Naive thymus-derived CD4-positive, alpha-beta T cell (primary cell): ENCODE measurements around the gene TSHZ3. TPM values are rescaled to one million over a fixed set of nuclear protein-coding genes. Genes with fewer than 3 reads are reported as not detected.
A peak's percentile ranks its signal among the peaks of the same experiment; 100 is the strongest.

ENCODE experiments used
- ATAC-seq: fragments of 150-1000 bp; cut with Tn5 transposase; 2 replicates; pipeline ENCODE4 v1.10.0; 2021; ENCODE audit warnings: mild to moderate bottlenecking, moderate library complexity
- CTCF ChIA-PET: fragments of 350-600 bp; sonication (Branson Sonifier 250); formaldehyde crosslinking; loops from one replicate; lab custom pipeline; 2021; ENCODE audit warnings: antibody characterized with exemption; lab: Charles Lee
- POLR2A ChIA-PET: fragments of 350-600 bp; sonication (Branson Sonifier 250); formaldehyde crosslinking; loops from one replicate; lab custom pipeline; 2021; ENCODE audit warnings: antibody characterized with exemption, inconsistent platforms; lab: Charles Lee
- DNase-seq, 9 donors: peaks; one replicate each; pipeline versions ENCODE4 v3.0.0 to v3.0.0-alpha.2; 2020 to 2022; ENCODE audit warnings: mixed read lengths in 1 of 9
- H3K27ac ChIP-seq: one replicate; pipeline ENCODE4 v1.7.0; 2013; ENCODE audit warnings: mild to moderate bottlenecking, low read depth, low read length, moderate library complexity
- H3K27me3 ChIP-seq, 2 donors: one replicate each; pipeline ENCODE4 v1.7.0; 2013; ENCODE audit warnings: low read length in 2 of 2, mild to moderate bottlenecking in 2 of 2, moderate library complexity in 2 of 2; ENCODE audit not compliant: control insufficient read depth in 2 of 2, insufficient read depth in 2 of 2
- H3K36me3 ChIP-seq, 3 experiments: 1 replicate in 2 of 3; 2 replicates in 1 of 3; pipeline ENCODE4 v1.7.0; 2013; ENCODE audit warnings: low read length in 3 of 3, mild to moderate bottlenecking in 3 of 3, moderate library complexity in 1 of 3; ENCODE audit not compliant: insufficient read depth in 3 of 3, control insufficient read depth in 2 of 3
- H3K4me1 ChIP-seq, 2 donors: one replicate each; pipeline ENCODE4 v1.7.0; 2013; ENCODE audit warnings: low read length in 2 of 2, mild to moderate bottlenecking in 2 of 2, moderate library complexity in 1 of 2; ENCODE audit not compliant: control insufficient read depth in 2 of 2, insufficient read depth in 2 of 2
- H3K4me3 ChIP-seq: 2 replicates; pipeline ENCODE4 v1.7.0; 2013; ENCODE audit warnings: mild to moderate bottlenecking, low read length
- H3K9me3 ChIP-seq, 3 experiments: 1 replicate in 2 of 3; 2 replicates in 1 of 3; pipeline ENCODE4 v1.7.0; 2013; ENCODE audit warnings: low read length in 3 of 3; ENCODE audit not compliant: control insufficient read depth in 2 of 3
- H3K27ac Mint-ChIP-seq, 9 donors: one replicate each; pipeline ENCODE4 v1.8.0; 2020 to 2022; ENCODE audit warnings: mixed read lengths in 9 of 9, mild to moderate bottlenecking in 8 of 9, moderate library complexity in 5 of 9, inconsistent platforms in 2 of 9
- H3K27me3 Mint-ChIP-seq, 5 donors: one replicate each; pipeline ENCODE4 v1.8.0; 2021 to 2022; ENCODE audit warnings: mixed read lengths in 5 of 5, mild to moderate bottlenecking in 1 of 5
- H3K36me3 Mint-ChIP-seq, 5 donors: one replicate each; pipeline ENCODE4 v1.8.0; 2020 to 2022; ENCODE audit warnings: mixed read lengths in 5 of 5, mild to moderate bottlenecking in 3 of 5, inconsistent platforms in 1 of 5
- H3K4me1 Mint-ChIP-seq, 7 donors: one replicate each; pipeline ENCODE4 v1.8.0; 2020 to 2022; ENCODE audit warnings: mixed read lengths in 7 of 7, mild to moderate bottlenecking in 3 of 7, inconsistent platforms in 1 of 7
- H3K4me3 Mint-ChIP-seq, 10 donors: one replicate each; pipeline ENCODE4 v1.8.0; 2020 to 2022; ENCODE audit warnings: mild to moderate bottlenecking in 10 of 10, mixed read lengths in 10 of 10, moderate library complexity in 6 of 10, inconsistent platforms in 2 of 10
- H3K9me3 Mint-ChIP-seq, 11 donors: one replicate each; pipeline ENCODE4 v1.8.0; 2020 to 2022; ENCODE audit warnings: mixed read lengths in 11 of 11, mild to moderate bottlenecking in 4 of 11, inconsistent platforms in 1 of 11, moderate library complexity in 1 of 11
- intact Hi-C, 2 donors: fragments of 100-400 bp; cut with micrococcal nuclease; formaldehyde crosslinking; loops; one replicate each; pipeline ENCODE4 v1.15.1; 2023
- polyA plus RNA-seq, 2 donors: library from polyadenylated mRNA; unstranded; fragments of 300-500 nt; fragmentation: Illumina TruSeq; gene quantifications; one replicate each; pipeline ENCODE4 v1.2.3, GENCODE V29; 2021
- total RNA-seq, 6 experiments: library from RNA in 5 of 6; stranded (reverse) in 5 of 6; gene quantifications; 1 replicate in 5 of 6; 2 replicates in 1 of 6; pipeline ENCODE4 v1.2.3 and lab custom pipeline; 2021 to 2026

Gene TSHZ3
- total and polyA plus RNA-seq, 7 experiments from 2014 or later: 0.08 to 6.0 (median 0.20) TPM; not detected in 1

DNA sequence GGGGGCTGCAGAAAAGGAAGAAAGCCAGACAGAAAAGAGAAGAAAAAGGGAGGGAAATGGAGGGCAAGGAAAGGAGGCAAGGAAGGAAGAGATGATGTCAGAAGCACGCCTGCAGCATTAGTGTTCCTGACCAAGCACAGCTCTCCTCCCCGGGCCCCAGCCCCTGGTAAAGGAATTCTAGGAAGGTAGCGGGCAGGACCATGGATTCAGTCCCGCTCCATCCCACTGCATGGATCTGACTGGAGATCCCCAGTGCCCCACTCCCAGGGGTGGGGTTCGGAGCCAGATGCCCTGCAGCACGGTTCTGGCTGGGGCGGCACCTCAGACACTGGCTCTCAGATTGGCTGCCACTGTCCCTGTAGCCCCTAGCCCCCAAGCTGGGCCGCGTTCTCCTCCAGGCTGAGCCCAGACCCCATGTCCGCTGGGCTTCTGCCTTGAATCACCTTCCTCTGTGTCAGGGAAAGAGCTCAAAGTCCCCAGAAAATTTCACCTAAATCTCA lies 59.8 kb downstream of the TSHZ3 start:
- intact Hi-C loops: no loop called here
- Histone ChIP-seq H3K36me3 (no peaks in the 10 kb centered on the region), H3K27ac (no peak overlapping the region), H3K27me3 (no peaks in the 10 kb centered on the region), H3K9me3 (no peaks in the 10 kb centered on the region), H3K4me1 (no peaks in the 10 kb centered on the region), H3K4me3 (no peak overlapping the region)
- peaks cover 0 to 10% (median 0%) of the 10 kb centered on the region in 7 donors for H3K4me1 Mint-ChIP-seq
- ChIA-PET POLR2A (no interaction called here), CTCF (no interaction called here)
- H3K27me3 Mint-ChIP-seq: no peaks in the 10 kb centered on the region
- no peak for ATAC-seq
- no peaks in the 10 kb centered on the region for H3K36me3 Mint-ChIP-seq
- H3K4me3 Mint-ChIP-seq: no peak overlapping the region
- H3K27ac Mint-ChIP-seq: no peak overlapping the region
- no peak for DNase-seq
- H3K9me3 Mint-ChIP-seq: peaks cover 0 to 4% (median 0%) of the 10 kb centered on the region in 11 donors

DNA sequence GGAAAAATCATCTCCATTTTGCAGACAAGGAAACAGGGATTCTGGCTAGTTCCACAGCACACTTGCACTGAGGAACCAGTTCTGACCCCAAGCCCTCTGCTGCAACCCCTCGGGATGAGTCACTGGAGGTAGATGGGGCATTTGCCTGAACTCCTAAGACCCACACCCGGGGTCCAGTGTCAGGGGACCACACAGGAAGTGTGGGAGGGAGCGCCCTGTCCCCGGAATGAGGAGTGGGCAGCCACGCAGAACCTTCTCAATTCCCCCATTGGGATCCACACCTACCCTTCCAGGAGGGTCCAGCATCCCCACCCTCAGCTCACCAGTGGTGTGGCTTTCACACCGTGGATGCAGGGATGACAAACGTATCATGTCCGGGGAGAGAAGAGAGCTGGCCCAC lies 62.7 kb downstream of the TSHZ3 start:
- Mint-ChIP-seq H3K4me3 (no peak overlapping the region), H3K27ac (no peak overlapping the region), H3K9me3 (no peaks in the 10 kb centered on the region), H3K4me1 (peaks cover 0 to 8% (median 0%) of the 10 kb centered on the region in 7 donors), H3K36me3 (no peaks in the 10 kb centered on the region), H3K27me3 (no peaks in the 10 kb centered on the region)
- no peak for DNase-seq
- H3K4me1 ChIP-seq: no peaks in the 10 kb centered on the region
- H3K36me3 ChIP-seq: no peaks in the 10 kb centered on the region
- intact Hi-C loops: no loop called here
- H3K4me3 ChIP-seq: no peak overlapping the region
- no peaks in the 10 kb centered on the region for H3K27me3 ChIP-seq
- no peaks in the 10 kb centered on the region for H3K9me3 ChIP-seq
- ChIA-PET POLR2A (no interaction called here), CTCF (no interaction called here)
- ATAC-seq: no peak
- no peak overlapping the region for H3K27ac ChIP-seq

DNA sequence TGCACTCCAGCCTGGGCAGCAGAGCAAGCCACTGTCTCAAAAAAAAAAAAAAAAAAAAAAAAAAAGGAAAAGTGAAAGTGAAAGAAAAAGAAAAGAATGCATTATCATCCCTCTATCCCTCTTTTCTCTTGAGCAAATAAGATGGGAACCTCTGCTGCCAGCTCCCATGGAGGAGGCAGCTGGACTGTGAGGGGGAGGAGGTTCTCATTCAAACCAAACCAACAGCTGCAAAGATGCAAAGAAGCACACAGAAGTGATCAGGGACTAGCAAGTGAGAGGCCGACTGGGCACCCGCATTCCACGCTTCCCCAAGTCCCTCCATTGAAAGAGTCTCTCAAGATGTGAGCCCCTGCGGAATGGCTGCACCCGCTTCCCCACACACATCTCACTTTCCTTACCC lies 63.5 kb downstream of the TSHZ3 start:
- H3K36me3 ChIP-seq: no peaks in the 10 kb centered on the region
- ATAC-seq (no peak), DNase-seq (no peak)
- Mint-ChIP-seq H3K27ac (no peak overlapping the region), H3K9me3 (no peaks in the 10 kb centered on the region), H3K4me1 (peaks cover 0 to 7% (median 0%) of the 10 kb centered on the region in 7 donors), H3K27me3 (no peaks in the 10 kb centered on the region), H3K36me3 (no peaks in the 10 kb centered on the region), H3K4me3 (peak overlapping the region in 1 of 10 donors; percentile 27)
- no peak overlapping the region for H3K4me3 ChIP-seq
- no peak overlapping the region for H3K27ac ChIP-seq
- ChIA-PET CTCF (no interaction called here), POLR2A (no interaction called here)
- intact Hi-C loops: no loop called here
- H3K4me1 ChIP-seq: no peaks in the 10 kb centered on the region
- H3K9me3 ChIP-seq: no peaks in the 10 kb centered on the region
- no peaks in the 10 kb centered on the region for H3K27me3 ChIP-seq

DNA sequence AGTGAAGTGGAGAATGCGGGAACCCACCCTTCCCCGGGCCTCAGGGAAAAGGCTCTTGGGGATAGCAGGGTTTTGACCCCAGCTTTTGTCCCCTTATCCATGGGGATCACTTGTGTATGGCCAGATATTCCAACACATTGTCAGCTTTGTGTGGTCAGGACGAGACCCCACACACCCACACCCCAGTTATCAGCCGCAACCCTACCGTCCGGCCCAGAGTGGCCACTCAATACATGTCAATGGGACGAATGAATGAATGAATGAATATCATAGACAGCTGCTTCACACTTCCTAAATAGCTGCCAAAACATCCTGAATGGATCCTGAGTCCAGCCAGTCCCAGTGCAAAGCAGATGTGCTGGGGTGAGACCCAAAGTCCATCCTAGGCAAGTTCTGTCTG lies 64.6 kb downstream of the TSHZ3 start:
- Mint-ChIP-seq H3K4me1 (peaks cover 0 to 6% (median 0%) of the 10 kb centered on the region in 7 donors), H3K36me3 (no peaks in the 10 kb centered on the region), H3K9me3 (no peaks in the 10 kb centered on the region), H3K27me3 (no peaks in the 10 kb centered on the region), H3K4me3 (no peak overlapping the region), H3K27ac (peak overlapping the region in 1 of 9 donors; percentile 3)
- Histone ChIP-seq H3K36me3 (no peaks in the 10 kb centered on the region), H3K9me3 (no peaks in the 10 kb centered on the region), H3K4me3 (no peak overlapping the region), H3K4me1 (no peaks in the 10 kb centered on the region), H3K27ac (no peak overlapping the region), H3K27me3 (no peaks in the 10 kb centered on the region)
- DNase-seq: no peak
- CTCF ChIA-PET: interaction anchor here (0.6 kb wide), 1 partner anchor 72 kb away, joined by 3 read pairs; no protein-coding TSS in a partner anchor
- intact Hi-C loops: no loop called here
- no peak for ATAC-seq
- POLR2A ChIA-PET: no interaction called here

DNA sequence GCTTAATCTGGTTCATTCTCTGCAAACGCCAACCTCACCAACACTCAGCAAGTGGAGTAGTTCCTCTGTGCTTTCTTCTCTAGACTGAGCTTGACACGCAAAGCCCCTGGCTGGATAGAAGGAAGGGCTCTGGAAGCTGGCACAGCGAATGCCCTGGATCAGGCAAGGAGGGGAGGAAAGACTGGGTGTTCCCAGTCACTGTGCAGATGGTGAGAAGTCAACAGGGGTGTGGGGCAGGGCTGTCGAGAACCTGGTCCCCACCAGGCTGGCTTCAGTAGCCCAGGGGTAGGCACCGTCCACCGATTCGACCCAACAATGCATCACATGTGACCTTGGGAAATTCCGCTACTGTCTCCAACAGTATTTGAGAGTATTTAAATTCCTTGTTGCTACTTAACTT lies 65.5 kb downstream of the TSHZ3 start:
- Mint-ChIP-seq H3K9me3 (no peaks in the 10 kb centered on the region), H3K27ac (no peak overlapping the region), H3K4me3 (no peak overlapping the region), H3K27me3 (no peaks in the 10 kb centered on the region), H3K36me3 (no peaks in the 10 kb centered on the region), H3K4me1 (peaks cover 0 to 6% (median 0%) of the 10 kb centered on the region in 7 donors)
- intact Hi-C loops: no loop called here
- Histone ChIP-seq H3K27ac (no peak overlapping the region), H3K4me3 (no peak overlapping the region), H3K27me3 (no peaks in the 10 kb centered on the region), H3K9me3 (no peaks in the 10 kb centered on the region), H3K4me1 (no peaks in the 10 kb centered on the region), H3K36me3 (no peaks in the 10 kb centered on the region)
- POLR2A ChIA-PET: no interaction called here
- DNase-seq: no peak
- CTCF ChIA-PET: interaction anchor here (0.6 kb wide), 1 partner anchor 195 kb away, joined by 3 read pairs; no protein-coding TSS in a partner anchor
- no peak for ATAC-seq

DNA sequence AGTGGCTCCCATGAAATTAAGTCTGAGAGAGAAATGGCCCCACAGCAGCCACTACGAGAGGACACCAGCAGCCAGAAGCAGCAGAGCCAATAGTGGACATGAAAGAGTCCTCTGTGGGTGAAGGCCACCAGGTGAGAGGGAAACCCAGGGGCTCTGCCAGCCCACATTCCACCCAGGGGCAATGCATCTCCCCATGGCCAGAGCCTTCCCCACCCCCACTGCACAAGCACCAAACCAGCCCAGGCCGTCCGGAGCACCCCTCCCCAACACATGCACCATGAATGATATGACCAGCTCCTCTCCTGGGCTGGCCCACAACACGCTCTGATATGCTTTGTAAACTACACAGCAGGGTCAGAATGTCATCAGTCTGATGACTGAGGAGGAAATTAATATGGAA lies 66.9 kb downstream of the TSHZ3 start:
- Histone ChIP-seq H3K4me1 (no peaks in the 10 kb centered on the region), H3K27ac (no peak overlapping the region), H3K27me3 (no peaks in the 10 kb centered on the region), H3K4me3 (no peak overlapping the region), H3K36me3 (no peaks in the 10 kb centered on the region), H3K9me3 (no peaks in the 10 kb centered on the region)
- Mint-ChIP-seq H3K4me3 (no peak overlapping the region), H3K4me1 (peaks cover 0 to 6% (median 0%) of the 10 kb centered on the region in 7 donors), H3K27ac (no peak overlapping the region), H3K9me3 (no peaks in the 10 kb centered on the region), H3K36me3 (peaks cover 0 to 1% (median 0%) of the 10 kb centered on the region in 5 donors), H3K27me3 (no peaks in the 10 kb centered on the region)
- ChIA-PET CTCF (no interaction called here), POLR2A (no interaction called here)
- intact Hi-C loops: no loop called here
- DNase-seq (no peak), ATAC-seq (no peak)

DNA sequence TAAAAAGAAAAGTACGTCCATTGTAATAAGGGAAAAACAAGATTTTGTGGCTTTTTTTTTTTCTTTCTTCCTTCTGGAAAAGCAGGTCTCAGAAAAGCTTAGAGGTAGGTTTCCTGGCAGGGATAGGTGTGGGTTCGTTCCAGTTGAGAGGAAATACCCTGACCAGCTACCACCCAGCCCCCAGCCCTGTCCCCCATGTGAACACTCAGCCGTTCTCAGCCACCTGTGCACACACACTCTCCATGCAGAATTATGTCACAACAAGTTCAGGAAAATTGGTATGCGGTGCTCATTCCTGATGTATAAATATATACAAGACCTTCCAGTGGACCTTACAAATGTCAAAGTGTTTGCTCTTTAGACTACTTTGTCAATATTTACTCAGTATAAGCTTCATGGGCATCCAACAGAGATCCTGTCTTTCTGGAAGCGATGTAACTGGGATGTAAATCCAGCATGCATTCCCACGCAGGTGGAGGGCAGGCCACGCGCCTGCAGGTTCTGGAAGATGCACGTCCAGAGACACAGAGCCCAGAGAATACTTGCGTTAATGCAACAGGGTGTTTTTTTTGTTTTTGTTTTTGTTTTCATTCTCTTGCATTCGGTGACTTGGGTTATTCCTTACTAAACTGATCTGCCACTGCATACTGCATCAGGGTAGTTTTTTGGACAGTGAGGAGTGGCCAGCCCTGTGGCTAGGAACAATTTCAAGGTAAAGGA lies 68.8 kb downstream of the TSHZ3 start:
- no peak overlapping the region for H3K4me3 Mint-ChIP-seq
- ATAC-seq: no peak
- H3K27me3 ChIP-seq: no peaks in the 10 kb centered on the region
- H3K36me3 Mint-ChIP-seq: peaks cover 0 to 1% (median 0%) of the 10 kb centered on the region in 5 donors
- no peaks in the 10 kb centered on the region for H3K9me3 ChIP-seq
- ChIA-PET CTCF (no interaction called here), POLR2A (no interaction called here)
- DNase-seq: no peak
- H3K27ac ChIP-seq: no peak overlapping the region
- no peak overlapping the region for H3K27ac Mint-ChIP-seq
- H3K9me3 Mint-ChIP-seq: no peaks in the 10 kb centered on the region
- no peaks in the 10 kb centered on the region for H3K27me3 Mint-ChIP-seq
- intact Hi-C loops: no loop called here
- no peaks in the 10 kb centered on the region for H3K4me1 Mint-ChIP-seq
- no peak overlapping the region for H3K4me3 ChIP-seq
- H3K4me1 ChIP-seq: no peaks in the 10 kb centered on the region
- no peaks in the 10 kb centered on the region for H3K36me3 ChIP-seq
